Neural cell (in vitro differentiated cells): ENCODE results near the gene LRRC8C. TPM values are rescaled to one million over a fixed set of nuclear protein-coding genes. Genes with fewer than 3 reads are reported as not detected.

Source experiments
- H2AFZ ChIP-seq: fragments of 200-600, 300-800 bp; sonication (generic), shearing (Covaris generic); 2 replicates; pipeline ENCODE4 v1.6.0; 2014; ENCODE audit warnings: low read depth, mild to moderate bottlenecking, antibody characterized with exemption, low read length, moderate library complexity
- H3F3A ChIP-seq: fragments of 200-600 bp; shearing (Covaris generic); 2 replicates; pipeline ENCODE4 v1.6.1; 2016; ENCODE audit warnings: mild to moderate bottlenecking, moderate library complexity, mixed read lengths, antibody characterized with exemption, low read length; ENCODE audit not compliant: insufficient read depth, poor library complexity, severe bottlenecking
- H3K27ac ChIP-seq: fragments of 200-600, 300-800 bp; sonication (generic), shearing (Covaris generic); 2 replicates; pipeline ENCODE4 v1.5.1; 2014; ENCODE audit warnings: mild to moderate bottlenecking, low read length, moderate library complexity
- H3K27me3 ChIP-seq: fragments of 300-800, 200-600 bp; sonication (generic), shearing (Covaris generic); 2 replicates; pipeline ENCODE4 v1.6.0; 2014; ENCODE audit warnings: mild to moderate bottlenecking, low read depth, low read length, moderate library complexity; ENCODE audit not compliant: insufficient read depth
- H3K36me3 ChIP-seq: fragments of 300-800, 200-600 bp; sonication (generic), shearing (Covaris generic); 2 replicates; pipeline ENCODE4 v1.5.1; 2014; ENCODE audit warnings: mild to moderate bottlenecking, antibody characterized with exemption, low read length, moderate library complexity; ENCODE audit not compliant: insufficient read depth
- H3K4me2 ChIP-seq: fragments of 300-800, 200-600 bp; sonication (generic), shearing (Covaris generic); 2 replicates; pipeline ENCODE4 v1.6.0; 2014; ENCODE audit warnings: mild to moderate bottlenecking, low read length
- H3K4me3 ChIP-seq: fragments of 300-800, 200-600 bp; sonication (generic), shearing (Covaris generic); 2 replicates; pipeline ENCODE4 v1.5.1; 2014; ENCODE audit warnings: mild to moderate bottlenecking, low read length, moderate library complexity
- H3K79me2 ChIP-seq: fragments of 200-600 bp; shearing (Covaris generic); replicated peaks from 2 replicates; pipeline ENCODE4 v1.6.0; 2014; ENCODE audit warnings: mild to moderate bottlenecking, low read length, moderate library complexity; ENCODE audit not compliant: insufficient read depth
- H3K9ac ChIP-seq: fragments of 300-800, 200-600 bp; sonication (generic), shearing (Covaris generic); 2 replicates; pipeline ENCODE4 v1.6.1; 2016; ENCODE audit warnings: mild to moderate bottlenecking, low read length, mixed read lengths
- H3K9me2 ChIP-seq: fragments of 200-600 bp; shearing (Covaris generic); 2 replicates; pipeline ENCODE4 v1.6.1; 2016; ENCODE audit warnings: mild to moderate bottlenecking, low read length, mixed read lengths; ENCODE audit not compliant: insufficient read depth
- H3K9me3 ChIP-seq: fragments of 200-600, 300-800 bp; sonication (generic), shearing (Covaris generic); 2 replicates; pipeline ENCODE4 v1.6.1; 2016; ENCODE audit warnings: mild to moderate bottlenecking, mixed run types, low read length, moderate library complexity, mixed read lengths
- H4K20me1 ChIP-seq: fragments of 200-600 bp; shearing (Covaris generic); 2 replicates; pipeline ENCODE4 v1.6.1; 2016; ENCODE audit warnings: mild to moderate bottlenecking, mixed run types; ENCODE audit not compliant: insufficient read depth
- CTCF ChIP-seq: fragments of 450-650 bp; IDR thresholded peaks from 2 replicates; pipeline ENCODE4 v1.5.1; 2014; ENCODE audit warnings: antibody characterized with exemption, mild to moderate bottlenecking, moderate library complexity; ENCODE audit not compliant: poor library complexity, severe bottlenecking
- EP300 ChIP-seq: fragments of 450-650 bp; conservative IDR thresholded peaks from 2 replicates; pipeline ENCODE4 v1.6.1; 2014; ENCODE audit warnings: antibody characterized with exemption, mild to moderate bottlenecking, moderate library complexity; ENCODE audit not compliant: poor library complexity, severe bottlenecking
- EZH2 ChIP-seq: fragments of 200-600, 300-800 bp; shearing (Covaris generic), sonication (generic); IDR thresholded peaks from 2 replicates; pipeline ENCODE4 v1.6.1; 2014; ENCODE audit warnings: antibody characterized with exemption, low read length, borderline replicate concordance, mild to moderate bottlenecking; ENCODE audit not compliant: insufficient read depth, poor library complexity, severe bottlenecking
- MXI1 ChIP-seq: fragments of 450-650 bp; conservative IDR thresholded peaks from 2 replicates; pipeline ENCODE4 v1.6.1; 2014; ENCODE audit warnings: antibody characterized with exemption, mild to moderate bottlenecking; ENCODE audit not compliant: poor library complexity, severe bottlenecking
- POLR2AphosphoS5 ChIP-seq: IDR thresholded peaks from 2 replicates; pipeline ENCODE4 v1.6.1; 2012
- RAD21 ChIP-seq: fragments of 450-650 bp; conservative IDR thresholded peaks from 2 replicates; pipeline ENCODE4 v1.6.1; 2014; ENCODE audit warnings: antibody characterized with exemption, mild to moderate bottlenecking, moderate library complexity
- REST ChIP-seq: IDR thresholded peaks from 2 replicates; pipeline ENCODE4 v1.6.1; 2012; ENCODE audit warnings: borderline replicate concordance
- SMC3 ChIP-seq: fragments of 450-650 bp; conservative IDR thresholded peaks from 2 replicates; pipeline ENCODE4 v1.6.1; 2014; ENCODE audit warnings: antibody characterized with exemption, mild to moderate bottlenecking, moderate library complexity; ENCODE audit not compliant: poor library complexity
- TAF1 ChIP-seq: IDR thresholded peaks from 2 replicates; pipeline ENCODE4 v1.6.1; 2012; ENCODE audit warnings: low read depth
- polyA plus RNA-seq: library from polyadenylated mRNA; depleted of rRNA; stranded (reverse); fragments of >200 nt; gene quantifications from 2 replicates; pipeline ENCODE4 v1.2.3, GENCODE V29; 2014

The LRRC8C gene
- polyA plus RNA-seq, 1 donor from 2014 or later: 0.78 TPM

- no peaks in the 10 kb centered on the region for H3K9me3 ChIP-seq
- H3K36me3 ChIP-seq: no peaks in the 10 kb centered on the region
- H3K9ac ChIP-seq: no peak overlapping the region
- no peak overlapping the region for H3K27ac ChIP-seq
- no peaks in the 10 kb centered on the region for H3K79me2 ChIP-seq
- no peak overlapping the region for H3K4me3 ChIP-seq
- H2AFZ ChIP-seq: no peak overlapping the region
- TF ChIP-seq REST (no peak), MXI1 (no peak), EP300 (no peak), TAF1 (no peak), RAD21 (no peak), SMC3 (no peak), EZH2 (no peak), POLR2AphosphoS5 (no peak), CTCF (no peak)
- H3F3A ChIP-seq: no peaks in the 10 kb centered on the region
- H3K27me3 ChIP-seq: no peaks in the 10 kb centered on the region
- H3K4me2 ChIP-seq: no peak overlapping the region
- no peaks in the 10 kb centered on the region for H4K20me1 ChIP-seq
- no peaks in the 10 kb centered on the region for H3K9me2 ChIP-seq
Measured at GRCh38 chr1:89599332-89599630, 33.6 kb upstream of the LRRC8C start.

- TF ChIP-seq SMC3 (no peak), EZH2 (no peak), CTCF (no peak), REST (no peak), RAD21 (no peak), TAF1 (no peak), POLR2AphosphoS5 (no peak), MXI1 (no peak), EP300 (no peak)
- Histone ChIP-seq H2AFZ (no peak overlapping the region), H3F3A (no peaks in the 10 kb centered on the region), H3K4me2 (no peak overlapping the region), H3K79me2 (no peaks in the 10 kb centered on the region), H3K4me3 (no peak overlapping the region), H3K27me3 (no peaks in the 10 kb centered on the region), H3K9me2 (no peaks in the 10 kb centered on the region), H3K27ac (no peak overlapping the region), H3K9ac (no peak overlapping the region), H4K20me1 (no peaks in the 10 kb centered on the region), H3K36me3 (no peaks in the 10 kb centered on the region), H3K9me3 (no peaks in the 10 kb centered on the region)
Measured at GRCh38 chr1:89600451-89601224, 32.3 kb upstream of the LRRC8C start.
